ENCODE results near the gene CDK3.

- TF ChIP-seq ELK1 (IDR thresholded peaks at IDR 0.05; ENCODE audit: low read depth, low read length) (no peak), CTCF (IDR thresholded peaks at IDR 0.05) (peak; percentile 77)
Observed at GRCh38 chr17:76000016-76000754, 470 bp upstream of the CDK3 start.

Data from A549 (cell line).